SK-N-SH treated with all-trans-retinoic acid at 6 μM for 48 hours (cell line): ENCODE measurements around the gene COG4.

Source experiments
- ATAC-seq: fragments of 200-7000 bp; cut with Tn5 transposase; 3 replicates; pipeline ENCODE4 v1.9.1; 2020; ENCODE audit warnings: mild to moderate bottlenecking, moderate library complexity
- CREB5 ChIP-seq: fragments of 250-450 bp; sonication (Bioruptor Pico); IDR thresholded peaks from 2 replicates; pipeline ENCODE4 v1.5.1; 2020; ENCODE audit warnings: low read depth, mild to moderate bottlenecking, moderate library complexity
- CSDC2 ChIP-seq: fragments of 250-450 bp; sonication (Bioruptor Pico); IDR thresholded peaks from 2 replicates; pipeline ENCODE4 v1.5.0; 2020; ENCODE audit warnings: mild to moderate bottlenecking, moderate library complexity
- CSRNP3 ChIP-seq: fragments of 250-450 bp; sonication (Bioruptor Pico); IDR thresholded peaks from 2 replicates; pipeline ENCODE4 v1.5.1; 2021; ENCODE audit warnings: mild to moderate bottlenecking, moderate library complexity
- ESRRG ChIP-seq: fragments of 250-450 bp; sonication (Bioruptor Pico); IDR thresholded peaks from 2 replicates; pipeline ENCODE4 v1.6.1; 2021; ENCODE audit warnings: mild to moderate bottlenecking
- GLIS3 ChIP-seq: fragments of 250-450 bp; sonication (Bioruptor Pico); IDR thresholded peaks from 2 replicates; pipeline ENCODE4 v1.5.0; 2020; ENCODE audit warnings: mild to moderate bottlenecking, moderate library complexity
- ISL1 ChIP-seq: fragments of 250-450 bp; sonication (Bioruptor Pico); IDR thresholded peaks from 2 replicates; pipeline ENCODE4 v2.1.2; 2022; ENCODE audit warnings: mild to moderate bottlenecking, moderate library complexity
- OSR1 ChIP-seq: fragments of 250-450 bp; sonication (Bioruptor Pico); IDR thresholded peaks from 2 replicates; pipeline ENCODE4 v1.8.0; 2022; ENCODE audit warnings: moderate library complexity, mild to moderate bottlenecking, inconsistent platforms
- POU6F1 ChIP-seq: fragments of 250-450 bp; sonication (Bioruptor Pico); IDR thresholded peaks from 2 replicates; pipeline ENCODE4 v1.8.0; 2021; ENCODE audit warnings: low read depth, mild to moderate bottlenecking, moderate library complexity, borderline replicate concordance
- PPARA ChIP-seq: fragments of 250-450 bp; sonication (Bioruptor Pico); IDR thresholded peaks from 2 replicates; pipeline ENCODE4 v1.5.0; 2020; ENCODE audit warnings: mild to moderate bottlenecking, borderline replicate concordance
- RARB ChIP-seq: fragments of 250-450 bp; sonication (Bioruptor Pico); IDR thresholded peaks from 2 replicates; pipeline ENCODE4 v1.8.0; 2021; ENCODE audit warnings: mild to moderate bottlenecking, moderate library complexity
- SNAI2 ChIP-seq: fragments of 250-450 bp; sonication (Bioruptor Pico); IDR thresholded peaks from 2 replicates; pipeline ENCODE4 v1.5.0; 2020; ENCODE audit warnings: mild to moderate bottlenecking, moderate library complexity
- TCF4 ChIP-seq: fragments of 250-450 bp; sonication (Bioruptor Pico); IDR thresholded peaks from 2 replicates; pipeline ENCODE4 v1.8.0; 2021; ENCODE audit warnings: mild to moderate bottlenecking, moderate library complexity, borderline replicate concordance
- TOX ChIP-seq: fragments of 250-450 bp; sonication (Bioruptor Pico); IDR thresholded peaks from 2 replicates; pipeline ENCODE4 v1.8.0; 2021; ENCODE audit warnings: mild to moderate bottlenecking, moderate library complexity, borderline replicate concordance
- ZC3H10 ChIP-seq: fragments of 250-450 bp; sonication (Bioruptor Pico); IDR thresholded peaks from 2 replicates; pipeline ENCODE4 v1.5.1; 2021; ENCODE audit warnings: mild to moderate bottlenecking, moderate library complexity
- ZFP3 ChIP-seq: fragments of 250-450 bp; sonication (Bioruptor Pico); IDR thresholded peaks from 2 replicates; pipeline ENCODE4 v1.5.0; 2020; ENCODE audit warnings: mild to moderate bottlenecking, moderate library complexity
- ZFP30 ChIP-seq: fragments of 450-650 bp; formaldehyde crosslinking; IDR thresholded peaks from 2 replicates; pipeline ENCODE4 v1.5.0; 2022; ENCODE audit warnings: mild to moderate bottlenecking, moderate library complexity
- ZNF565 ChIP-seq: fragments of 450-650 bp; formaldehyde crosslinking; conservative IDR thresholded peaks from 2 replicates; pipeline ENCODE4 v1.5.0; 2020; ENCODE audit warnings: low read depth, mild to moderate bottlenecking, moderate library complexity
- ZNF70 ChIP-seq: fragments of 450-650 bp; formaldehyde crosslinking; IDR thresholded peaks from 2 replicates; pipeline ENCODE4 v1.5.0; 2020; ENCODE audit warnings: mild to moderate bottlenecking, moderate library complexity
- ZNF8 ChIP-seq: fragments of 450-650 bp; formaldehyde crosslinking; IDR thresholded peaks from 2 replicates; pipeline ENCODE4 v1.5.0; 2020; ENCODE audit warnings: mild to moderate bottlenecking, moderate library complexity
- TF ChIP-seq, protein P1 (sequence below): fragments of 250-450 bp; sonication (Bioruptor Pico); IDR thresholded peaks from 2 replicates; pipeline ENCODE4 v1.8.0; 2020; ENCODE audit warnings: mild to moderate bottlenecking, moderate library complexity, borderline replicate concordance
- TF ChIP-seq, protein P2 (sequence below): fragments of 250-450 bp; sonication (Bioruptor Pico); IDR thresholded peaks from 2 replicates; pipeline ENCODE4 v1.5.0; 2020; ENCODE audit warnings: mild to moderate bottlenecking, moderate library complexity

Gene COG4

GRCh38 chr16:70490261-70490660 is 33.1 kb downstream of the COG4 start:
- TF ChIP-seq ZFP3 (CRISPR knock-in tag) (no peak), ZFP30 (no peak), ISL1 (no peak), CSRNP3 (no peak), POU6F1 (CRISPR knock-in tag) (no peak), GLIS3 (CRISPR knock-in tag) (no peak), ZNF70 (CRISPR knock-in tag) (no peak), CREB5 (CRISPR knock-in tag) (no peak), TCF4 (CRISPR knock-in tag) (no peak), ESRRG (no peak), TOX (no peak), OSR1 (CRISPR knock-in tag) (no peak), ZNF565 (no peak), ZNF8 (CRISPR knock-in tag) (no peak), SNAI2 (CRISPR knock-in tag) (no peak), CSDC2 (CRISPR knock-in tag) (no peak), PPARA (CRISPR knock-in tag) (no peak), ZC3H10 (CRISPR knock-in tag) (no peak)
- TF ChIP-seq, protein P1, sequence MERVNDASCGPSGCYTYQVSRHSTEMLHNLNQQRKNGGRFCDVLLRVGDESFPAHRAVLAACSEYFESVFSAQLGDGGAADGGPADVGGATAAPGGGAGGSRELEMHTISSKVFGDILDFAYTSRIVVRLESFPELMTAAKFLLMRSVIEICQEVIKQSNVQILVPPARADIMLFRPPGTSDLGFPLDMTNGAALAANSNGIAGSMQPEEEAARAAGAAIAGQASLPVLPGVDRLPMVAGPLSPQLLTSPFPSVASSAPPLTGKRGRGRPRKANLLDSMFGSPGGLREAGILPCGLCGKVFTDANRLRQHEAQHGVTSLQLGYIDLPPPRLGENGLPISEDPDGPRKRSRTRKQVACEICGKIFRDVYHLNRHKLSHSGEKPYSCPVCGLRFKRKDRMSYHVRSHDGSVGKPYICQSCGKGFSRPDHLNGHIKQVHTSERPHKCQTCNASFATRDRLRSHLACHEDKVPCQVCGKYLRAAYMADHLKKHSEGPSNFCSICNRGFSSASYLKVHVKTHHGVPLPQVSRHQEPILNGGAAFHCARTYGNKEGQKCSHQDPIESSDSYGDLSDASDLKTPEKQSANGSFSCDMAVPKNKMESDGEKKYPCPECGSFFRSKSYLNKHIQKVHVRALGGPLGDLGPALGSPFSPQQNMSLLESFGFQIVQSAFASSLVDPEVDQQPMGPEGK (CRISPR knock-in tag) = no peak
- TF ChIP-seq, protein P2, sequence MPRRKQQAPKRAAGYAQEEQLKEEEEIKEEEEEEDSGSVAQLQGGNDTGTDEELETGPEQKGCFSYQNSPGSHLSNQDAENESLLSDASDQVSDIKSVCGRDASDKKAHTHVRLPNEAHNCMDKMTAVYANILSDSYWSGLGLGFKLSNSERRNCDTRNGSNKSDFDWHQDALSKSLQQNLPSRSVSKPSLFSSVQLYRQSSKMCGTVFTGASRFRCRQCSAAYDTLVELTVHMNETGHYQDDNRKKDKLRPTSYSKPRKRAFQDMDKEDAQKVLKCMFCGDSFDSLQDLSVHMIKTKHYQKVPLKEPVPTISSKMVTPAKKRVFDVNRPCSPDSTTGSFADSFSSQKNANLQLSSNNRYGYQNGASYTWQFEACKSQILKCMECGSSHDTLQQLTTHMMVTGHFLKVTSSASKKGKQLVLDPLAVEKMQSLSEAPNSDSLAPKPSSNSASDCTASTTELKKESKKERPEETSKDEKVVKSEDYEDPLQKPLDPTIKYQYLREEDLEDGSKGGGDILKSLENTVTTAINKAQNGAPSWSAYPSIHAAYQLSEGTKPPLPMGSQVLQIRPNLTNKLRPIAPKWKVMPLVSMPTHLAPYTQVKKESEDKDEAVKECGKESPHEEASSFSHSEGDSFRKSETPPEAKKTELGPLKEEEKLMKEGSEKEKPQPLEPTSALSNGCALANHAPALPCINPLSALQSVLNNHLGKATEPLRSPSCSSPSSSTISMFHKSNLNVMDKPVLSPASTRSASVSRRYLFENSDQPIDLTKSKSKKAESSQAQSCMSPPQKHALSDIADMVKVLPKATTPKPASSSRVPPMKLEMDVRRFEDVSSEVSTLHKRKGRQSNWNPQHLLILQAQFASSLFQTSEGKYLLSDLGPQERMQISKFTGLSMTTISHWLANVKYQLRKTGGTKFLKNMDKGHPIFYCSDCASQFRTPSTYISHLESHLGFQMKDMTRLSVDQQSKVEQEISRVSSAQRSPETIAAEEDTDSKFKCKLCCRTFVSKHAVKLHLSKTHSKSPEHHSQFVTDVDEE = no peak
- ATAC-seq = no peak

DNA sequence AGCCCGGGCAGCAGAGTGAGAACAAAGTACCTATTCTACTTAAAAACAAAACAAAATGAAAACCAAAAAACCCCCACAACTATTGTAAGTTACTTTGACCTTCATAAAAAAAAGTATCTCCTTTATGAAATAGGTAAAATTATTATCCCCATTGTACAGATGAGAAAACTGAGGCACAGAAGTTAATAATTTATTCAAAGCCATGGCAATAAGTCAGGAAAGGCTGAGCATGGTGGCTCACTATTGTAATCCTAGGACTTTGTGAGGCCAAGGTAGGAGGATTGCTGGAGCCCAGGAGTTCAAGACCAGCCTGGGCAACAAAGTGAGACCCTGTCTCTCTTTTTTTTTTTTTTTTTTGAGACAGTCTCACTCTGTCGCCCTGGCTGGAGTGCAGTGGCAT is 38.5 kb downstream of the COG4 start:
- no peak for TF ChIP-seq POU6F1 (CRISPR knock-in tag)
- ATAC-seq = no peak

DNA sequence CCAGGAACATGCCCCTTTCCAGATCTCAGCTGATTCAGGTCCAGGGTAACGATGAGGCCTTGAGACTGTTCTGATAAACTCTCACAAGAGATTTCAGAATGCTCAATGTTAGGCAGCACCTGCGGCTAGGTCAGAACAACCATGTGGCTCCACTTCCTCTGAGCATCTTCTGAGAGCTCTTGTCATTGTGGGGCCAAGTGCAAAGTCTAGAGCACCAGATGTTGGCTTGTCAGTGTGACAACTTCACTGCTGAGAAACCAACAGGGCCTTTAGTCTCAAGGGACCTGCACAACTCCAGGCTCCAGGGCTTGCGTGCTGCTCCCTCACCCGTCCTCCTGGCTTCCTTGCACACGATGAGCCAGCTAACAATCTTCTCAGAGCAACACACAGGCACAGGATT is 39.9 kb downstream of the COG4 start:
- TF ChIP-seq ZNF8 (CRISPR knock-in tag) = no peak
- TF ChIP-seq RARB = no peak
- TF ChIP-seq ISL1 = no peak
- TF ChIP-seq GLIS3 (CRISPR knock-in tag) = no peak
- no peak for TF ChIP-seq ZNF565
- no peak for TF ChIP-seq OSR1 (CRISPR knock-in tag)
- TF ChIP-seq TOX = no peak
- no peak for TF ChIP-seq TCF4 (CRISPR knock-in tag)
- TF ChIP-seq ESRRG = no peak
- no peak for TF ChIP-seq ZNF70 (CRISPR knock-in tag)
- TF ChIP-seq, protein P2 = no peak
- no peak for TF ChIP-seq CSRNP3
- ATAC-seq = no peak
